Cortex of kidney (tissue), 1 donor: ENCODE data around the gene COPG1.
"Not testable (repeated sequence)": the region's sequence is repeated elsewhere in the genome, so short reads cannot be mapped to it uniquely, and the experiment has no call there.

Source experiments
- DNase-seq: peaks from one replicate; lab custom pipeline; 2025; lab: John Stamatoyannopoulos, UW

COPG1 gene

DNA sequence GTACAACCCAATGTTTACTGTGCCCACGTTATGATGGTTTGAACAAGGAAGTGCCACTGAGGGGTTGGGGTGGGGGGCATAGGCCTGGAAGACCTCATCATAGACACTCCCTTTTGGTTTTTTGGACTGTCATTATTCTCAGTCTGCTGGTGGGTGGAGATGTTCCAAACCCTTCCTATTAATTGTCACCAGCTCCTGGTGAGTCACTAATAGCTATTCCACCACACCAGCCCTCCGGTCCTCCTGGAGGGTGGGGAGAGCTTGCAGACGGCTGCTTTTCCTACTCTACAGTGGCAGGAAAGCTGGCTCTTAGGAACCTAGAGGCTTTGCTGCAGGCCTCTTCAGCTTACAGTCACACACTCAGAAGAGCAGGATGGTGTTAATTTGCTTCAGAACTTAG lies 9.0 kb upstream of the COPG1 start:
- no peak for DNase-seq

DNA sequence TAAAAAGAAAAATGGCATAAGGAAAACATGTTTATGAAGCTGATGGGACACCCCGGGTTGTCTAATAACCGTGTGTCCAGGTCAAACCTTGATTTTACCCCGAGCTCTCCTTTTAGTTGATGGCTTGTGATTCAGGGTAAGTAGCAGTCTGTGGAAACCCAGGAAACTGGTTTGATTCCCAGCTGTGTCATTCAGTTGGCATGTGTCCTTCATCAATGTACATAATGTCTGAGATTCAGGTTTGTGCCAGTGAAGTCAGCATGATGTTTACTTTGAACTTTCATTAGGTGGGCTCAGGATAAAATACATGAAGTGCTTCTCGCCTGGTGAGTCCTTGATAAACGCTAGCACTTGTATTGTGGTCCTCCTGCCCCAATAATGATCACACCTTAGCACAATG lies 4.3 kb upstream of the COPG1 start:
- no peak for DNase-seq

DNA sequence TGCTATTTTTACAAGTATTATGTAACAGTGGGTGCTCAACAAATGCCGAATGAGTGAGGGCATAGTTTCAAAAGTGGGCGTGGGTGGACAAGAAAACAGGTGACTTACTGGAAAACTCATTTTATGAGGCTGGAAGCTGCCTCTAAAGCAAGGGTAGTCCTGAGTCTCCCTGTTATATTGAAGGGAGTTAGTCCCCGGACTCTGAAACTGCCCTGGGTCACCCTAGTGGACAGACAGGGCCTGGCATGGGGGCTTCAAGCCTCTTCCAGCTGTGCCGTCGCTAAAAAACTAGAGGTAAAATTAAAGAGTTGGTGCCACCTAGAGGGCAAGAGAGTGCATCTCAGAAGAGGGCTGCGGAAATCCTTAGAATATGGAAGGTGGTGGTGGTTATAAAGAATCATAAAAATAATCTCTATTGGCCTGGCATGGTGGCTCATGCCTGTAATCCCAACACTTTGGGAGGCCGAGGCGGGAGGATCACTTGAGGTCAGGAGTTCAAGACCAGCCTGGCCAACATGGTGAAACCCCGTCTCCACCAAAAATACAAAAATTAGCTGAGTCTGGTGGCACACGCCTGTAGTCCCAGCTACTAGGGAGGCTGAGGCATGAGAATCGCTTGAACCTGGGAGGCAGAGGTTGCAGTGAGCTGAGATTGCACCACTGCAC lies 3.6 kb upstream of the COPG1 start:
- not testable (repeated sequence) for DNase-seq

DNA sequence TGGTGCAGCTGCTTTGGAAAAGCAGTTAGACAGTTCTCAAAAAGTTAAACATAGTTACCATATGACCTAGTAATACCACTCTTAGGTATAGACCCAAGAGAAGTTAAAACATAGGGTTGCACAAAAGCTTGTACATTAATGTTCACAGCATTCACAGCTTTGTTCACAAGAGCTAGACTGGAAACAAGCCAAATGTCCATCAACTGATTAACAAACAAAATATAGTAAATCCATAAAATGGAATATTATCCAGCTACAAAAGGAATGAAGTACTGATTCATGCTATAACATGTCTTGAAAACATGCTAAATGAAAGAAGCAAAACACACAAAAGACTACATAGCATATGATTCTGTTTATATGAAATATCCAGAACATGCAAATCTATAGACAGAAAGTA lies 2.8 kb upstream of the COPG1 start:
- no peak for DNase-seq

DNA sequence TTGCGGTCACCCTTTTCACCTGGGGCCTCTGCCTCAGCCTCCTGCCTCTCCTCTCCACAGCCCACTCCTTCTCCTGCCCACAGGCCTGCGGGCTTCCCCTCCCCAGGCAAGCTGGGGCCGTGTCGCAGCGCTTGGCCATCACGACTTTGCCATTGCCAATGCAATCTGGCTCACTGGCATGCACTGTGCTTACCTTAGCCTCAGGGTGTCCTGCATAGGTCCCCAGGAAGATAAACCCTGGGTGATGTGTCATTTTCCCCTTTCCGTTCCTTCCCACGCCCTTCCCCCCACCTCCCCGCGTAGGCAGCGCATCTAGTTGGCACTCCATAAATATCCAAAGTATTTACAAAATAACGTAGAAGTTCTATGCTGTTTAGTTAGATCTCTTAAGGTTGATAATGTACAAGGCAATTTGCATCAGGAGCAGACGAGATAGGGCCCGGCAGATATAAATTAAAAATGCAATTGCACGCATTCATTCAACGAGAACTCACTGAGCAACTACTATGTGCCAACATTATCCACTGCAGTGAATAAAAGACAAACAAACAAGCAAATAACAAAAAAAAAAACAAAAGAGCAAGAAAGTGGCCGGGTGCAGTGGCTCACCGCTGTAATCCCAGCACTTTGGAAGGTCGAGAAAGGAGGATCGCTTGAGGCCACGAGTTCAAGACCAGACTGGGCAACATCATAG lies 973 bp upstream of the COPG1 start:
- DNase-seq, result no peak

DNA sequence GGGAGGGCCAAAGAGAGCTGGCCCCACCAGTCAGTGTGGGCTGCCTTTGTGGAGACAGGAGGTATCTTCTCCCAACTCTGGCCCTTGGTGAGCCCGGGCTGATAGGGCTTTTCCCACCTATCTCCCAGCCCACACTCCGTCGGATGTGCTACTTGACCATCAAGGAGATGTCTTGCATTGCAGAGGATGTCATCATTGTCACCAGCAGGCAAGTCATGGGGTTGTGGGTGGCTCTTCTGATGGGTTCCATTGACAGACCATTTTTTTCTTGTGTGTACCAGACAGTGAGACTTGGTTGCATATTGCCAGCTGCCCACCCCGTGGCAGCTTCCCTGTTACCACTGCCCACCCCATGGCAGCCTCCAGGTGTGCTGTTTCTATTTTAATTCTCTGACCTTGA lies 3.3 kb downstream of the COPG1 start:
- DNase-seq, result no peak

DNA sequence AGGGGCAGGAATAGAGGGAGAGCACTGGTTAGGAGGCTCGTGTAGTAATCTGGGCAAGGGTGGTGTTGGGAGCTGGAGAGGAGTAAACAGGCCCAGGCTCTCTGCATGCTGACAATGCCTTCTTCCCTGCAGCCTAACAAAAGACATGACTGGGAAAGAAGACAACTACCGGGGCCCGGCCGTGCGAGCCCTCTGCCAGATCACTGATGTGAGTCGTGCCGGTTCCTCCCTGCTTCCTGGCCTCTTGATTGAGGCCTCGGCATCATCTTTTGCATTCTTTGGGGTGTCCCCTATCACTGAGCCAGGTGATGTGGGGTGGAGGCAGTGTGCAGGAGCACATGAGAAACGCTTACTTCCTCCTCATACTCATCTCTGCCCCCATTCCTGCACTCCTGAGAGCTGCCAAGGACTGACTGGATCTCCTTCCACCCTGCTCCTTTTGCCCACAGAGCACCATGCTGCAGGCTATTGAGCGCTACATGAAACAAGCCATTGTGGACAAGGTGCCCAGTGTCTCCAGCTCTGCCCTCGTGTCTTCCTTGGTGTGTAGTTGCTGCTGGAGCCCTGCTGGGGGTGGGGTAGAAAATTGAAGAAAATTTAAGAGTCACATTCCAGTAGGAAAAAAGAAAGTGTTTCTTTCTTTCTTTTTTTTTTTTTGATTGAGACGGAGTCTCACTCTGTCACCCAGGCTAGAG lies 5.3 kb downstream of the COPG1 start:
- no peak for DNase-seq

DNA sequence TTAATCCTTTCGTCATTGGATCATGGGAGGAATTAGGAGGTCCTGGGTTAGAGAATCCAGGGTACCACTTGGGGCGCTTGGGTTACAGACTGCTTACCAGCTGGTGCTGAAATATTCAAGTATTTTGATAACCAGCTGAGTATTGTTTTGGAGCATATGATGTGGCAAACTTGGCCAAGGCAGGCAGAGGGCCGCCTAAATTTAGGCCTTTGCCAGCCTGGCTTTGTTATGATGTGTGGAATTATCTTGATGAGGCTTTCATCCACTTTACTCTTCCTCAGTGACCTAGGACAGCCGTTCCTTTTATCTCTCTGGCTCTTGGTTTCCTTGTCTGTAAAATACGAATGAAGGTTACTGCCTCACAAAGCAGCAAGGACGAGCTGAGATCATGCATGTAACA lies 6.9 kb downstream of the COPG1 start:
- no peak for DNase-seq

DNA sequence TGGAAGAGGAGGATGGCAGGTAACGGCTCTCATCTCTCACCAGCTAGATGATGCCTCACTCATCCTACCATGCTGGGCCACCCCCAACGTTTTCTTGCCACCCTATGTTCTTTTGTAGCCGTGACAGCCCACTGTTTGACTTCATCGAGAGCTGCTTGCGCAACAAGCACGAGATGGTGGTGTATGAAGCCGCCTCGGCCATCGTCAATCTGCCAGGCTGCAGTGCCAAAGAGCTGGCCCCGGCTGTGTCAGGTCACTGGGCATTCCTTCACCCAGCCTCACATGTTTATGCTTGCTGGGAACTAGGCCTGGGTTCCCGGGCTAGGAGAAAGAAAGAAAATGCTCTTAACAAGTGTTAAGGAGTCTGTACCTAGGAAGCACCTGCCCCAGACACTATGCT lies 8.2 kb downstream of the COPG1 start:
- no peak for DNase-seq

DNA sequence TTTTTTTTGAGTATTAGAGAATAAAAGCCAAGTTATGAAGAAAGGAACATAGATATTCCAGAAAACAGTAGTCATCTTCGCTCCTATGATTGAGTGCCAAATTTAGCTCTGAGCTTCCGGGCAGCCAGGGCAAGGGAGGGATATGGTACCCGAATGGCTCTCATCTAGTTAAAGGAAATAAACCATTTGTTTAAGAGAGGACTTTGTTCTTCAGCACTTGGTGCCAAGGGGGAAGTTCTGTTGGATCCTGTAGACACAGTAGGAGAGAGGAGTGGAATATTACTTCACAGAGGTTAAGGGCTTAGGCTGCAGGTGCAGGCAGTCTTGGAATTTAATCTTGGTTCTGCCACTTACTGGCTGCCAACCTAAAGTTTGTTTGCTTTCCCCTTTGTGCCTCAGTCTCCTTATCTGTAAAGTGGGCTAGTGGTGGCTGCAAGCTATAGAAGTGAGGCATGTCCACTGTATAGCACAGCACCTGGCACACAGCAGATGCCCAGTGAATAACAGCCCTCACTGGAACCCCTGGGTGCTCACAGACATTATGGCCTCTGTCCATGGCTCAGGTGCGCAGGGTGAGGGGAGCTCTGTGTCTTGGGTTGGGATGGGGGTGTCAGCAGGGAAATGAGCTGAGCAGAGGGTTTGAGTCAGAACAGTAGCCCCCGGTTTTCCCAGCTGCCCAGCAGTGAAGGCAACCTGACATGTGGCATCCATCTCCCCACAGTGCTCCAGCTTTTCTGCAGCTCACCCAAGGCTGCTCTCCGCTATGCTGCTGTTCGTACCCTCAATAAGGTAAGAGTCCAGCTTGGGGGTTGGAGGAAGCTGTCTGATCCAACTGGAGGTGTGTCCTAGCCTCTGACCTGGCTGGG lies 10.4 kb downstream of the COPG1 start:
- DNase-seq, result no peak

DNA sequence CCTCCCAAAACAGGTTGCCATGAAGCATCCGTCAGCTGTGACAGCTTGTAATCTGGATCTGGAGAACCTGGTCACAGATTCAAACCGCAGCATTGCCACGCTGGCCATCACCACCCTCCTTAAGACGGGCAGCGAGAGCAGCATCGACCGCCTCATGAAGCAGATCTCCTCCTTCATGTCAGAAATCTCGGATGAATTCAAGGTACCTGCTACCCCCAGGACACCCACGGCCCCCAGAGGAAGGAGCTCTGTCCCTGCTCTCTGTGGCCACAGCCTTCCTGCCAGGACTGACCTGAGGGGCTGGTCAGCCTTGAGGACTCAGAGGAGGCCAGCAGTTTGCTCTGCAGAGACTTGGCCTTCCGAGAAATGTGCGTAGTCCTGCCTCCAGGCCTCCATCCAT lies 11.2 kb downstream of the COPG1 start:
- DNase-seq, result no peak

DNA sequence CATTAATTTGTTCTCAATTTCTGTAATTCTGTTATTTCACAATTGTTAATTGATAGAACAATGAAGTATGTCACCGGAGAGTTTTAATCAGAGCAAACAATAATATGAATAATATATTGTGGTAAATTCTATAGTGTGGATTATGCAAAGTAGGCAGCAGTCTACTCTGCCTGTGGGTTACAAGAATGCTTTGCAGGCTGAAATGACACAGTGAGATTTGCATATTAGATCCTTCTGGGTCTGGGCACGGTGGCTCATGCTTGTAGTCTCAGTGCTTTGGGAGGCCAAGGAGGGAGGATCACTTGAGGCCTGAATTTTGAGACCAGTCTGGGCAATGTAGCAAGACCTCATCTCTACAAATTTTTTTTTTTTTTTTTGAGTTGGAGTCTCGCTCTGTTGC lies 12.5 kb downstream of the COPG1 start:
- no peak for DNase-seq

DNA sequence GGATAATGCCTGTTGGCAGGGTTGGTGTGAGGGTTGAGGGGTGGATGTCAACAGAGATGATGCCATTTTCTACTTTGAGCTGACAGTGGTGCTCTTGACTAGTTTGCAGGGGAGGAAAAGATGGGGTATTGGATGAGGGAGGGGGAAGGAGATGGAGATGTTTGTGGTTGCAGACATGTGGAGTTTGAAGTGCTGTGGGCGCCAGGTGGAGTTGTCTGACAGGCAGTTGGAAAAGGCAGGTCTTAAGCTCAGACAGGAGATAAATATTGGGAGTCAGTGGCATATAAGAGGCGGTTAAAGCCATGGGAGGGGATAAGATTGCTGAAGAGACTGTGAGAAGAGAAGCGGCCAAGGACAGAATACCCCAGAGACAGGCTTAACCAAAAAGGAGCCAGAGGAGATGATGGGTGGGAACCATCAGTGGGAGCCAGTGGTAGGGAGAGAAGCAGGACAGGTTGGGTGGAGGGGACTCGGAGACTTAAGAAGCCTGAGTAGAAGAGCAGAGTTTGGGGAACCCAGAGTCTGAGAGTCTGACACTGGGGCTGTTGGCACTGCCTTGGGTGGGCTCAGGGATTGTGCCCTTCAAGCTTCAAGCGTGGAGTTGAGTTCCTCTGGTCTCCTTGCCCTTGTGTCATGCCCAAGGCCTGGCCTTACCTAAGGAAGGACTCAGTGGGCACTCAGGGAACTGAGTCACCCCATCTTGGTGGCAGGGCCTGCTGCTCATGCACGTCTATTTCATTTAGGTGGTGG lies 13.9 kb downstream of the COPG1 start:
- no peak for DNase-seq

DNA sequence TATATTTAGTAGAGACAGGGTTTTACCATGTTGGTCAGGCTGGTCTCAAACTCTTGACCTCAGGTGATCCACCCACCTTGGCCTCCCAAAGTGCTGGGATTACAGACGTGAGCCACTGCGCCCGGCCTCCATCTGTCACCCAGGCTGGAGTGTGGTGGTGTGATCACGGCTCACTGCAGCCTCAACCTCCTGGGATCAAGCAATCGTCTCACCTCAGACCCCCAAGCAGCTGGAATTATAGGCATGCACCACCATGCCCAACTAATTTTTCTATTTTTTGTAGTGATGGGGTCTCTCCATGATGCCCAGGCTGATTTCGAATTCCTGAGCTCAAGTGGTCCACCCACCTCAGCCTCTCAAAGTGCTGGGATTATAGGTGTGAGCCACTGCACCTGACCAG lies 15.6 kb downstream of the COPG1 start:
- not testable (repeated sequence) for DNase-seq

DNA sequence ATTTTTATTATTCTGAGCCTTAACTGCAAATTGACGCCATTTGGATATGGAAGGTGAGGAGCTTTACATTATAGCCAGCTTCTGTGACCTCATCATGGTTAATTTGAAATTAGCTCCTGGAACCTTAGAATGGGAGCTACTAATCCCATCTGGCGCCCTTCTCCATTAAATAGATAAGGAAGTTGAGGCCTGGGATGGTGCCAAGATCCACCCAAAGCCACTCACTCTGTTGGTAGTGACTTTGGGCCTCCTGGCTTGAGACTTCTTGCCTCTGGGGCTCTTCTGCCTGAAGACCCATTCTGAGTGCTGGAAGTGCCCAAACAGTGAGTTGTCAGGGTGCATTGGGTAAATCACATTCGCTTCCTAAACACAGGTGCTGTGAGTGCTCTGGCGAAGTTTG lies 17.2 kb downstream of the COPG1 start:
- no peak for DNase-seq

DNA sequence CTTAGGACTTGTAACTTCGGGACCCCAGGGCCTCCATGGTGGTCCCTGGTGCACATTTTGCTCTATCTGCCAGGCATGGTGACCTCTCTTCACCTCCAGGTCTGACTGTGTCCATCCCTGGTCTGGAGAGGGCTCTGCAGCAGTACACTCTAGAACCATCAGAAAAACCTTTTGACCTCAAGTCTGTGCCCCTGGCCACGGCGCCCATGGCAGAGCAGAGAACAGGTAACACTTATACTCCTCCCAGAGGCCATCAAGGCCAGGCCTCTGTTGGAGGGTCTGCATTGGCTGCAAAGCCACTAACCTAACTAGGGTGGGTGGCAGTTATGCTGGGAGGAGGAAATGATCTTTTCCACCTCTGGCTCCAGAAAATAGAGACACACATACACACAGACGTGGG lies 19.0 kb downstream of the COPG1 start:
- DNase-seq, result no peak

DNA sequence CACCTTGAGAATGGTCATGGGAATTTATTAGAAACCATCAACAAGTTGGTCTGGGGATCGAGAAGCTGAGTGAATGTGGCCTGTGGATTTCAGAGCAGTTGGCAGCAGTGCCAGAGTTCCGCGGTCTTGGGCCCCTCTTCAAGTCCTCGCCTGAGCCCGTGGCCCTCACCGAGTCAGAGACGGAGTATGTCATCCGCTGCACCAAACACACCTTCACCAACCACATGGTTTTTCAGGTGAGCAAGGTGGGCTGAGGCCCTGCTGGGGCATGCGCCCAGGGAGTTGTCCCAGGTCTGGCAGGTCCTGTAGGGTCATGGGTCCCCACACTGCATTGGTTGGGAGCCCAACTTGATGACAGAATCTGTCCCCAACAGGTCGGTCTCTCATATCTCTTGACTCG lies 22.3 kb downstream of the COPG1 start:
- no peak for DNase-seq

DNA sequence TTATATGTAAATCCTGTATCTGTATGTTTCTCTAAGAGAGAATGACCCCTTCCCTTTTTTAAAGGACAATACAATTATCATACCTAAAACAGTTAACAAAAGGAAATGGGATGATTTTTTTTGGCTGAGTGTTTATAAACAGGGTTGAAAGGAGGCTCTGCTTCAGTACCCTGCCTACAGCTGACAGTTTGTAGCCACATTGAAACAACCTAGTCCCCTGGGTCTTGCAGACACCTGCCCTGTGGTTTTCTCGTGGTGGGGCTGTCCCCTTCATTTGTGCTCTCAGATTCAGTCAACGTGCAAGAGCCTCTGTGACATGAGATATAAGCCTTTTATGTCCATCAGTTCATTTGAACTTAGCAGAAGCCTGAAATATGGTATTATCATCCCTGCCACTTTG lies 27.0 kb downstream of the COPG1 start:
- DNase-seq, result no peak

DNA sequence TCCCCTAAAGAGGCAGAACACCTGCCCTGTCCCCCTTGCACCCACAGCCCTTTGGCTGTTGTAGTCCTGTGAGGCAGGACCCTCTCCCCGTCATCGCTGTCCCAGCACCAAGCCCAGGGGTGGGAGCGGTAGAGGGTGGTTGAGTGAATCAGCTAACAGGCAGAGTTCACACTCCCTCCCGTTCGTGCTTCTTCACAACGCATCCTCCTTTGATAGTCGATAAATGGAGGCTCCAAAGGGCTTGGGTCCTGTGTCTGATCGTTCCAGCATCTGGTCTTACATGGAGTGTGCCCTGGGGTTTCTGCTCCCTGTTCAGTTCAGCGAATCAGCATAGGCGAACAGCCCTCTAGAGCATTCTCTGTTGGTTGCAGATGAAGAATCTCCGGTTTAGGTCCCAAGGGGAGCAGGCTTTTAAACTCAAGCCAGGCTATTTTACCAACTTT lies 28.4 kb downstream of the COPG1 start:
- no peak for DNase-seq

DNA sequence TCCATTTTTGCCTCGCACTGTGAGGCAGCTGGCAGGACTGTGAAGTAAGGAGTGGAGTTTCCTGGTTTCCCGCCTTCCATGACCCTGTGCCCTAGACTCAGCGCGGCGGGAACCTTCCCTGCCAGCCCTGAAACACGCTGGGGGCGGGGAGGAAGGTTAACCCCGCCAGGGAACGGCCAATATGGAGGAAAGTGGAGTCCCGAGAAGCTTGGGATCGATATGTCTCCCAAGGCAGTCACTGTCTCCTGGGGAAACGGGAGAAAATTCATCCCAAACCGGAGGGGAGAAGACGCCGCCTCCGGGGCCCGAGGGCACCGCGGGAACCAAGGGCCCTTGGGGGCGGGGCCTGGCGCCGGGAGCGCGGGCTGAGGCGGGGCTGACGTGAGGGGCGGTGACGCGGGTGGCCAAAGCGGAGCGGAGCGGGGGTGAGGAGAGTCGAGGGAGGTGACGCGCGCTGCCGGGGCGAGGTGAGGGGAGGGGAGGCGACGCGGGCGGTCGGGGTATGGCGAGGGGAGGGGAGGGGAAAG lies 29.1 kb downstream of the COPG1 start, which contains the start of gene HMCES:
Gene HMCES, plus strand, starts transcription at position 432 of the 527 bp plus-strand sequence. CDS start 863 bp downstream, outside the sequence.
- peak; percentile 96 for DNase-seq
